Caco-2 (cell line): ENCODE measurements around the gene FRMD4A. TPM values are rescaled to one million over a fixed set of nuclear protein-coding genes. Genes with fewer than 3 reads are reported as not detected.

Source experiments
- BruUV-seq: library from RNA; stranded (reverse); fragments of 400-500 nt; replicated peaks from 2 replicates; lab custom pipeline; 2021; lab: Mats Ljungman, UMichigan
- CTCF ChIA-PET: fragments of 300-600 bp; sonication (Branson Sonifier 250); formaldehyde crosslinking; loops from one replicate; lab custom pipeline; 2022; ENCODE audit warnings: antibody characterized with exemption; lab: Charles Lee
- POLR2A ChIA-PET: fragments of 300-600 bp; sonication (Branson Sonifier 250); formaldehyde crosslinking; loops from one replicate; lab custom pipeline; 2022; ENCODE audit warnings: antibody characterized with exemption; lab: Charles Lee
- DNase-seq, 2 experiments: peaks; one replicate each; pipeline versions ENCODE4 v3.0.0 to v3.0.0-alpha.2; 2020 to 2022
- H3K27me3 ChIP-seq: replicated peaks from 2 replicates; pipeline ENCODE4 v1.6.0; 2011; ENCODE audit warnings: low read length; ENCODE audit not compliant: control insufficient read depth, insufficient read depth
- H3K36me3 ChIP-seq: 2 replicates; pipeline ENCODE4 v1.5.1; 2011; ENCODE audit warnings: low read length; ENCODE audit not compliant: control insufficient read depth, insufficient read depth
- H3K4me1 ChIP-seq: fragments of 250-450 bp; sonication (Bioruptor Pico); 2 replicates; pipeline ENCODE4 v1.5.1; 2020; ENCODE audit warnings: mild to moderate bottlenecking
- H3K4me3 ChIP-seq: 2 replicates; pipeline ENCODE4 v1.5.1; 2011; ENCODE audit warnings: low read depth, mild to moderate bottlenecking, control low read depth, low read length
- H3K9me3 ChIP-seq: fragments of 250-450 bp; sonication (Bioruptor Pico); 2 replicates; pipeline ENCODE4 v1.5.1; 2020; ENCODE audit warnings: mild to moderate bottlenecking, moderate library complexity
- H3K27ac Mint-ChIP-seq: one replicate; pipeline ENCODE4 v1.8.0; 2022; ENCODE audit warnings: mixed read lengths; ENCODE audit not compliant: unreplicated experiment
- H3K27me3 Mint-ChIP-seq: one replicate; pipeline ENCODE4 v1.8.0; 2022; ENCODE audit warnings: mixed read lengths; ENCODE audit not compliant: insufficient read depth, unreplicated experiment
- H3K36me3 Mint-ChIP-seq: one replicate; pipeline ENCODE4 v1.8.0; 2022; ENCODE audit warnings: mild to moderate bottlenecking, mixed read lengths; ENCODE audit not compliant: insufficient read depth, unreplicated experiment
- H3K4me1 Mint-ChIP-seq: one replicate; pipeline ENCODE4 v1.8.0; 2022; ENCODE audit warnings: low read depth, mixed read lengths; ENCODE audit not compliant: unreplicated experiment
- H3K4me3 Mint-ChIP-seq: one replicate; pipeline ENCODE4 v1.8.0; 2022; ENCODE audit warnings: mild to moderate bottlenecking, moderate library complexity, mixed read lengths; ENCODE audit not compliant: unreplicated experiment
- H3K9me3 Mint-ChIP-seq: one replicate; pipeline ENCODE4 v1.8.0; 2022; ENCODE audit warnings: mixed read lengths; ENCODE audit not compliant: unreplicated experiment
- intact Hi-C: fragments of 100-400 bp; cut with micrococcal nuclease; formaldehyde crosslinking; loops from one replicate; pipeline ENCODE4 v1.10.0; 2022; ENCODE audit not compliant: unreplicated experiment
- total RNA-seq: library from RNA; stranded (reverse); gene quantifications from 2 replicates; pipeline ENCODE4 v1.2.3, GENCODE V29; 2022
- TF ChIP-seq, protein P1 (sequence below), 2 experiments: fragments of 200-600 bp in 1 of 2; IDR thresholded peaks; 1 replicate in 1 of 2; 2 replicates in 1 of 2; pipeline versions ENCODE4 v1.5.1 to v1.8.0; 2011 to 2022; ENCODE audit warnings: antibody characterized with exemption in 1 of 2, control low read depth in 1 of 2, inconsistent platforms in 1 of 2, low read depth in 1 of 2, low read length in 1 of 2, mild to moderate bottlenecking in 1 of 2, moderate library complexity in 1 of 2; ENCODE audit not compliant: insufficient read depth in 1 of 2, severe bottlenecking in 1 of 2, unreplicated experiment in 1 of 2

The FRMD4A gene
- total RNA-seq, 1 experiment from 2014 or later: 52.1 TPM

DNA sequence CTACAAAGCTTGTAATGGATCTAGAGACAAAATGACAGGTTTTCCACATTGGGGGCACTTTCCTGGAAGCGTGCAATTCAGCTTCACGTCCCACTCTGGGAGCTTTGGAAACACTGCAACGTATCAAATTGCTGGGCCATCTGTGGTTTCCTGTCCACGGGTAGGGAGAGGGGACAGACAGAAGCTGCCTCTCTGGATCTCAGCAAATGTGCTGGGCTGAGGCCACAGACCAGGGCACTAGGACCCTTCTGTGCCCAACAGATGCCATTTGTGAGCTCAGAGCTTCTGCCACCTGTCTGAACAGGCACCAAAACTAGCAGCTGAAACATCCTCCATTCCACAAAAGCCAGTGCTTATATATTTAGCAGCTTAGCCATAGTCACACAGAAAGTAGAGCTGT, 40.9 kb upstream of the FRMD4A start:
- no peaks in the 10 kb centered on the region for H3K9me3 ChIP-seq
- Mint-ChIP-seq H3K4me1 (peaks cover 12% of the 10 kb centered on the region), H3K27me3 (no peaks in the 10 kb centered on the region), H3K36me3 (no peaks in the 10 kb centered on the region), H3K27ac (no peak overlapping the region), H3K4me3 (no peak overlapping the region), H3K9me3 (peaks cover 10% of the 10 kb centered on the region)
- no peaks in the 10 kb centered on the region for H3K4me1 ChIP-seq
- H3K4me3 ChIP-seq: no peak overlapping the region
- BruUV-seq: no TSS peak
- POLR2A ChIA-PET: no interaction called here
- CTCF ChIA-PET: no interaction called here
- no peaks in the 10 kb centered on the region for H3K27me3 ChIP-seq
- TF ChIP-seq, protein P1, sequence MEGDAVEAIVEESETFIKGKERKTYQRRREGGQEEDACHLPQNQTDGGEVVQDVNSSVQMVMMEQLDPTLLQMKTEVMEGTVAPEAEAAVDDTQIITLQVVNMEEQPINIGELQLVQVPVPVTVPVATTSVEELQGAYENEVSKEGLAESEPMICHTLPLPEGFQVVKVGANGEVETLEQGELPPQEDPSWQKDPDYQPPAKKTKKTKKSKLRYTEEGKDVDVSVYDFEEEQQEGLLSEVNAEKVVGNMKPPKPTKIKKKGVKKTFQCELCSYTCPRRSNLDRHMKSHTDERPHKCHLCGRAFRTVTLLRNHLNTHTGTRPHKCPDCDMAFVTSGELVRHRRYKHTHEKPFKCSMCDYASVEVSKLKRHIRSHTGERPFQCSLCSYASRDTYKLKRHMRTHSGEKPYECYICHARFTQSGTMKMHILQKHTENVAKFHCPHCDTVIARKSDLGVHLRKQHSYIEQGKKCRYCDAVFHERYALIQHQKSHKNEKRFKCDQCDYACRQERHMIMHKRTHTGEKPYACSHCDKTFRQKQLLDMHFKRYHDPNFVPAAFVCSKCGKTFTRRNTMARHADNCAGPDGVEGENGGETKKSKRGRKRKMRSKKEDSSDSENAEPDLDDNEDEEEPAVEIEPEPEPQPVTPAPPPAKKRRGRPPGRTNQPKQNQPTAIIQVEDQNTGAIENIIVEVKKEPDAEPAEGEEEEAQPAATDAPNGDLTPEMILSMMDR (IDR thresholded peaks at IDR 0.05; ENCODE audit: insufficient read depth in 1 of 2, low read depth in 1 of 2, low read length in 1 of 2, severe bottlenecking in 1 of 2, unreplicated experiment in 1 of 2): no peak
- no peak for DNase-seq
- H3K36me3 ChIP-seq: no peaks in the 10 kb centered on the region
- intact Hi-C loops: no loop called here

DNA sequence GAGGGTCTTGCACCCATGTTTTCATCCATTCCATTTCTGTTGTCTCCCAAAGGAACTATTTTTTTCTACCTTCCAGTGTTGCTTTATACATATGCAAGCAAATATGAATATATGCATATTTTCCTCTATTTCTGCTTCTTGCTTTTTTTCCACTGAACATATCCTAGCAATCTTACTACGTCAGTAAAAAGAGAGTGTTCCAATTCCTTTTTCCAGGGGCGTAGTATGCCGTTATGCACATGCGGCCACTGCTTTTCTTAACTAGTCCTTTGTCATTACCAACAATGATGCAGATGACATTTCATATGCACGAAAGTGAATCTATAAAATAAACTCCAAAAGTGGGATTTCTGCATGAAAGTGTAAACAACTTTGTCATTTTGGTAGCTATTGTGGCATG, 40.2 kb upstream of the FRMD4A start:
- TF ChIP-seq, protein P1 (IDR thresholded peaks at IDR 0.05; ENCODE audit: insufficient read depth in 1 of 2, low read depth in 1 of 2, low read length in 1 of 2, severe bottlenecking in 1 of 2, unreplicated experiment in 1 of 2): no peak
- Mint-ChIP-seq H3K36me3 (no peaks in the 10 kb centered on the region), H3K4me1 (peaks cover 7% of the 10 kb centered on the region), H3K27ac (no peak overlapping the region), H3K9me3 (peaks cover 3% of the 10 kb centered on the region), H3K4me3 (no peak overlapping the region), H3K27me3 (no peaks in the 10 kb centered on the region)
- ChIA-PET CTCF (no interaction called here), POLR2A (no interaction called here)
- no peaks in the 10 kb centered on the region for H3K27me3 ChIP-seq
- no peaks in the 10 kb centered on the region for H3K9me3 ChIP-seq
- no peaks in the 10 kb centered on the region for H3K4me1 ChIP-seq
- intact Hi-C loops: no loop called here
- no peak for DNase-seq
- no TSS peak for BruUV-seq
- no peaks in the 10 kb centered on the region for H3K36me3 ChIP-seq
- no peak overlapping the region for H3K4me3 ChIP-seq

DNA sequence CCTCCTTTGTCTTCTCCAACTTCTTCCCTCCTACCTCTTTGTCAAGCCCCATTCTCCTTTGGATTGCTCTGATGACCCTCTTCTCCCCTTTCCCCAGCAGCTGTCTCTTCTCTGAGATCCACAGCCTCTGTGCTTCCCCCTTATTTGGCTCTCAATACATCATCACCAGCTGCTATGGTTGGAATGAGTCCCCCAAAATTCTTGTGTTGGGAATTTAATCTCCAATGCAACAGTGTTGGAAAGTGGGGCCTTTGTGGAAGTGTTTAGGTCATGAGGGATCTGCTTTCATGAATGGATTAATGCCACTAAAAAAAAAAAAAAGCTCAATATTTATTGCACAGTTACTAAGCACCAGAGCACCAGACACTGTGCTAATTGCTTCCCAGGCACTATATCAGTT, 39.2 kb upstream of the FRMD4A start:
- H3K4me3 ChIP-seq: no peak overlapping the region
- H3K4me1 ChIP-seq: no peaks in the 10 kb centered on the region
- Mint-ChIP-seq H3K36me3 (no peaks in the 10 kb centered on the region), H3K27me3 (no peaks in the 10 kb centered on the region), H3K27ac (no peak overlapping the region), H3K4me3 (no peak overlapping the region), H3K4me1 (peaks cover 6% of the 10 kb centered on the region), H3K9me3 (no peaks in the 10 kb centered on the region)
- TF ChIP-seq, protein P1 (IDR thresholded peaks at IDR 0.05; ENCODE audit: insufficient read depth in 1 of 2, low read depth in 1 of 2, low read length in 1 of 2, severe bottlenecking in 1 of 2, unreplicated experiment in 1 of 2): no peak
- no peaks in the 10 kb centered on the region for H3K36me3 ChIP-seq
- CTCF ChIA-PET: interaction anchor here (0.6 kb wide), 1 partner anchor 508 kb away, joined by 3 read pairs; no protein-coding TSS in a partner anchor
- H3K27me3 ChIP-seq: no peaks in the 10 kb centered on the region
- DNase-seq: no peak
- POLR2A ChIA-PET: no interaction called here
- no TSS peak for BruUV-seq
- H3K9me3 ChIP-seq: no peaks in the 10 kb centered on the region
- intact Hi-C loops: no loop called here
